Lung (tissue), 12 donors: ENCODE results near the gene SHISA6. TPM values are rescaled to one million over a fixed set of nuclear protein-coding genes. Genes with fewer than 3 reads are reported as not detected.
A peak's percentile ranks its signal among the peaks of the same experiment; 100 is the strongest.

ENCODE experiments used
- ATAC-seq: fragments of 200-7000 bp; cut with Tn5 transposase; one replicate; pipeline ENCODE4 v1.9.1; 2020; ENCODE audit warnings: moderate number of reproducible peaks; ENCODE audit not compliant: insufficient read depth, low FRiP score
- DNase-seq, 3 donors: peaks; one replicate each; pipeline ENCODE4 v3.0.0-alpha.2; 2013 to 2017
- H3K27ac ChIP-seq, 2 donors: one replicate each; pipeline ENCODE4 v1.5.1; 2013; ENCODE audit warnings: mild to moderate bottlenecking in 2 of 2, moderate library complexity in 2 of 2, control low read depth in 1 of 2, inconsistent platforms in 1 of 2, low read depth in 1 of 2, low read length in 1 of 2
- H3K27me3 ChIP-seq, 3 donors: one replicate each; pipeline ENCODE4 v1.5.1; 2013; ENCODE audit warnings: low read length in 2 of 3; ENCODE audit not compliant: control insufficient read depth in 3 of 3, insufficient read depth in 3 of 3
- H3K36me3 ChIP-seq, 4 donors: one replicate each; pipeline ENCODE4 v1.5.1; 2013; ENCODE audit warnings: low read length in 4 of 4, mild to moderate bottlenecking in 1 of 4, moderate library complexity in 1 of 4; ENCODE audit not compliant: control insufficient read depth in 4 of 4, insufficient read depth in 4 of 4
- H3K4me1 ChIP-seq, 5 donors: one replicate each; pipeline ENCODE4 v1.5.1; 2013; ENCODE audit warnings: low read length in 5 of 5, mild to moderate bottlenecking in 2 of 5, moderate library complexity in 1 of 5; ENCODE audit not compliant: control insufficient read depth in 5 of 5, insufficient read depth in 5 of 5
- H3K4me3 ChIP-seq: one replicate; pipeline ENCODE4 v1.5.1; 2013; ENCODE audit warnings: mild to moderate bottlenecking, control low read depth, moderate library complexity
- H3K9ac ChIP-seq, 2 donors: one replicate each; pipeline ENCODE4 v1.5.1; 2013; ENCODE audit warnings: low read length in 2 of 2, control low read depth in 1 of 2; ENCODE audit not compliant: insufficient read depth in 1 of 2
- H3K9me3 ChIP-seq, 4 donors: one replicate each; pipeline ENCODE4 v1.5.1; 2013; ENCODE audit warnings: low read length in 3 of 4, mild to moderate bottlenecking in 1 of 4, moderate library complexity in 1 of 4; ENCODE audit not compliant: control insufficient read depth in 4 of 4, insufficient read depth in 3 of 4
- WGBS, 2 donors: extraction: QIAGEN DNeasy Blood & Tissue Kit; methylation state at CpG; one replicate each; pipeline ENCODE4 v1.1.7; 2013; 5-methylcytosine and 5-hydroxymethylcytosine counted together
- polyA plus RNA-seq, 2 donors: library from polyadenylated mRNA; stranded (reverse); fragments of 200-250 nt; gene quantifications; one replicate each; pipeline ENCODE4 v1.2.1, GENCODE V29; 2013
- total RNA-seq, 2 donors: library from RNA; depleted of rRNA in 1 of 2; stranded (reverse); fragments of >200 nt in 1 of 2; gene quantifications; one replicate each; pipeline ENCODE4 v1.2.1, GENCODE V29; 2014 to 2021
- TF ChIP-seq, protein P1 (sequence below): IDR thresholded peaks from 2 replicates; pipeline ENCODE4 v1.5.1; 2012; ENCODE audit warnings: mild to moderate bottlenecking; ENCODE audit errors: control extremely low read depth, extremely low read depth
- donor health status: control.
- donor health status: control.
- donor health status: Bipolar disorder and iron deficiency.
- donor health status: healthy.
- donor health status: DM: yes; HTN: yes; CAD: no.

SHISA6 gene
- total and polyA plus RNA-seq, 4 donors: 0.03 to 0.34 (median 0.11) TPM

GRCh38 chr17:11418342-11418741, 177.3 kb downstream of the SHISA6 start:
- 65 to 81% methylated on average over 3 of the region's 3 CpGs for WGBS, 2 donors
- TF ChIP-seq, protein P1, sequence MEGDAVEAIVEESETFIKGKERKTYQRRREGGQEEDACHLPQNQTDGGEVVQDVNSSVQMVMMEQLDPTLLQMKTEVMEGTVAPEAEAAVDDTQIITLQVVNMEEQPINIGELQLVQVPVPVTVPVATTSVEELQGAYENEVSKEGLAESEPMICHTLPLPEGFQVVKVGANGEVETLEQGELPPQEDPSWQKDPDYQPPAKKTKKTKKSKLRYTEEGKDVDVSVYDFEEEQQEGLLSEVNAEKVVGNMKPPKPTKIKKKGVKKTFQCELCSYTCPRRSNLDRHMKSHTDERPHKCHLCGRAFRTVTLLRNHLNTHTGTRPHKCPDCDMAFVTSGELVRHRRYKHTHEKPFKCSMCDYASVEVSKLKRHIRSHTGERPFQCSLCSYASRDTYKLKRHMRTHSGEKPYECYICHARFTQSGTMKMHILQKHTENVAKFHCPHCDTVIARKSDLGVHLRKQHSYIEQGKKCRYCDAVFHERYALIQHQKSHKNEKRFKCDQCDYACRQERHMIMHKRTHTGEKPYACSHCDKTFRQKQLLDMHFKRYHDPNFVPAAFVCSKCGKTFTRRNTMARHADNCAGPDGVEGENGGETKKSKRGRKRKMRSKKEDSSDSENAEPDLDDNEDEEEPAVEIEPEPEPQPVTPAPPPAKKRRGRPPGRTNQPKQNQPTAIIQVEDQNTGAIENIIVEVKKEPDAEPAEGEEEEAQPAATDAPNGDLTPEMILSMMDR: no peak
- ATAC-seq (no peak), DNase-seq (peak in 1 of 3 donors; percentile 4)
- Histone ChIP-seq H3K9me3 (peaks cover 0 to 7% (median 0%) of the 10 kb centered on the region in 4 donors), H3K27ac (no peak overlapping the region), H3K36me3 (no peaks in the 10 kb centered on the region), H3K9ac (no peak overlapping the region), H3K4me1 (no peaks in the 10 kb centered on the region), H3K4me3 (no peak overlapping the region), H3K27me3 (no peaks in the 10 kb centered on the region)

- Histone ChIP-seq H3K9me3 (peaks cover 0 to 5% (median 1%) of the 10 kb centered on the region in 4 donors), H3K9ac (no peak overlapping the region), H3K27me3 (no peaks in the 10 kb centered on the region), H3K4me3 (no peak overlapping the region), H3K4me1 (no peaks in the 10 kb centered on the region), H3K27ac (no peak overlapping the region), H3K36me3 (no peaks in the 10 kb centered on the region)
- 79 to 92% methylated on average over 6 of the region's 6 CpGs for WGBS, 2 donors
- ATAC-seq (no peak), DNase-seq (no peak)
- TF ChIP-seq, protein P1: no peak
Observed at GRCh38 chr17:11430751-11431150, 189.7 kb downstream of the SHISA6 start.

DNA sequence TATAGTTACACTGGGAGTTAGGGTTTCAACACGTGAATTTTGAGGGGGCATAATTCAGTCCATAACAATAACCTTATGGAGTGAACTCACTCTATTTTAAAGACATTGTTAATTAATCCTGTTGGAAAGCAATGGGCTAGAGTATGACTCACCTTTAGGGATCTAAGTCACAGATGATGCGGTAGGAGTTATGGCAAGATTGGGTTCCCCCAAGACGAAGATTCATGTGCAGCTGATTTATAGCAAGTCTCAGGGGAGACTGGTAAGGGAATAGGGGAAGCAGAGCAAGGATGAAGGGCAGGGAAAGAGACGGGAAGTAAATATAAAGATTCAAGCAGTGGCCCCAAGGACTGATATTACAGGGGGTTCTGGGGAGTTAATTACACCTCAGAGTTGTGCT, 197.7 kb downstream of the SHISA6 start:
- no peaks in the 10 kb centered on the region for H3K9me3 ChIP-seq
- no peaks in the 10 kb centered on the region for H3K4me1 ChIP-seq
- no peaks in the 10 kb centered on the region for H3K36me3 ChIP-seq
- H3K9ac ChIP-seq: no peak overlapping the region
- no peak for DNase-seq
- TF ChIP-seq, protein P1: no peak
- H3K4me3 ChIP-seq: no peak overlapping the region
- H3K27me3 ChIP-seq: no peaks in the 10 kb centered on the region
- no peak for ATAC-seq
- WGBS, 2 donors: 73 to 79% methylated on average over 4 of the region's 4 CpGs
- no peak overlapping the region for H3K27ac ChIP-seq

DNA sequence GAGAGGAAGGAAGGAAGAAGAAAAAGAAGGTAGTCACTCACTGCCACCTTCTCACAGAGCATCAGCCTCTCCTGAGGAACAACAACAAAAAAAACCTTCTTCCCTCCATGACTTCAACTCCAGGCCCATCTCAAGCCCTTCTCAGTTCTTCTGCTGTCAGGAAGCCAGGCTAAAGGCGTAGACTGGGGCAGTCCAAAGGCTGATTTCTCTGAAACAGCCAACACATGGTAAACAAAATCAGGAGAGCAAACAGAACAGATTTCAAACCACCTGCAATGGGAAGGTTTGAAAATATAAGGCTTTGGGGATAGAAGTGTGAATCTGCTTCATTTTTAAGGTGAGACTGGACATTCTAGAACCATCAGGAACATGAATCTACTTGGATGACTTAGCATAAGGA, 200.0 kb downstream of the SHISA6 start:
- TF ChIP-seq, protein P1: no peak
- 60 to 72% methylated on average over 1 of the region's 1 CpG for WGBS, 2 donors
- no peaks in the 10 kb centered on the region for H3K36me3 ChIP-seq
- no peak overlapping the region for H3K4me3 ChIP-seq
- H3K9me3 ChIP-seq: no peaks in the 10 kb centered on the region
- no peak overlapping the region for H3K27ac ChIP-seq
- no peaks in the 10 kb centered on the region for H3K27me3 ChIP-seq
- no peak for DNase-seq
- ATAC-seq: no peak
- no peak overlapping the region for H3K9ac ChIP-seq
- H3K4me1 ChIP-seq: no peaks in the 10 kb centered on the region
